ENCODE measurements around the gene NOD2.

The NOD2 gene

DNA sequence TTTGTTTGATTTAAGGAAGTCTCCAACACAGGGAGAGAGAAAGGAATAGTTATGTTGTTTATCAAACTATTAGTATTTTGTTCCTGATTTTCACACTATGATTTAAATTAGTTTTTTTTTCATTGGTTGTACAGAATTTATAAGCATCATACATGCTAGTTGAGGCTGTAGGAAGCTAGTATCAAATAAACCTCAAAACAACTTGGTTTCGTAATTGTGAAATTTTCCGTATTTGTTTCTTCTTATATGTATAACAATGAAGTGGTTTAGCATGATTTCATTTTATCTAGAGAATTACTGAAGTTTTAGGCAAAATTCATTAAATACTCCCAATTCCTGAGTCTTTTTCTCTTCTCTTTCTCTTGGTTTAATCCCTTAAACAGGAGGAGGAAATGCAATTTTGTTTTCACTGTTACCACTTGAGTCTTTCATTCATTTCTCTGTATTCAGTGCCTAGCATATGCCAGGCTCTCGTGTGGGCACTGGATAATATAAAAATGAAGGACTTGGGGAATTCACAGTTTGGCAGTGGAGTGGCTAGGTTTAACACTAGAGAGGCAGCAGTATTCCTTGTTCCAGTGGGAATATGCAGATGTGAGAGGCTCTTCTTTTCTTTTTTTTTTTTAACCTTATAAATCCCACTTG lies 50.3 kb downstream of the NOD2 start:
- DNase-seq, result no peak

- no peak for DNase-seq
Observed at GRCh38 chr16:50744881-50745280, 51.5 kb downstream of the NOD2 start.

DNA sequence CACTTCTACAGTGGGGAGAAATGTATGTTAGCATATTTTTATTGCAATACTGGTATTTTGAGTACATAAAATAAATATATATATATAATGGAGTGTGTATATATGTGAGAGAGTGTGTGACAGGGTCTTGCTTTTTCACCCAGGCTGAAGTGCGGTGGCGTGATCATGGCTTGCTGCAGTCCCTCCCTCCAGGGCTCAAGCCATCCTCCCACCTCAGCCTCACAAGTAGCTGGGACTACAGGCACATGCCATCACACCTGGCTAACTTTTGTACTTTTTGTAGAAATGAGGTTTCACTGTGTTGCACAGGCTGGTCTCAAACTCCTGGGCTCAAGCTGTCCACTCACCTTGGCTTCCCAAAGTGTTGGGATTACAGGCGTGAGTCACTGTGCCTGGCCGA lies 52.5 kb downstream of the NOD2 start:
- DNase-seq, result no peak

DNA sequence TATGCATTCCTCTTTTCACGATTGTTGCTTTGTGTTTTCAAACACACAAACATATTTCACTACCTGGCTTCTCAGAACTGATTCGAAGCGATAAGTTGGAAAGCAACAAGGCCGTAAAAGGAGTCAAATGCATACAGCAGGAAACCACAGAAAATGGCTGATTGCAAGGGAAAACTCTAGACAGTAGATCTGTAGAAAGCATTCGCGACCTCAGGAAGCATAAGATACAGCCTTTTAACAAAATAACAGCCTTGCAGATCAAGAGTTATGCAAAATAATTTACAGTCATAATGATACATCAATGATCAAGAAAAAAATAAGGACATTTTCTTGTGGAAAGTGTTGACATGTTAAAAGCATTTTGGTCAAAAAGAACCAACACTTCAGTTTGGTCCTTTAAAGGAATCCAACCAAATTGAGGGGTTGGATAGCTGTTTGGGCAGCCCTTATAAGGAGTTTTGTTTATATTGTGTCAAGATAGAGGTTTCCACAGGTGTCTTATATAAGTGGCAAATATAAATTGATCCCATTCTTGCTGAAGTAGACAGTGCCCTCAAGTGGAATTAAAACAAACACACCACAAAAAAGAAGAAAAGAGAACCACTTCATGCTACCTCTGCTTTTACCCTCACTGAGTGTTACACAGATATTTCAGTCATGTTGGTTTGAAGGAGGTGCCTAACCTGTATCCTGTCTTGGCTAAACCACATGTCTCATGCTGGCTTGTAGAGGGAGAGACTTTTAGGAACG lies 54.0 kb downstream of the NOD2 start:
- no peak for DNase-seq

DNA sequence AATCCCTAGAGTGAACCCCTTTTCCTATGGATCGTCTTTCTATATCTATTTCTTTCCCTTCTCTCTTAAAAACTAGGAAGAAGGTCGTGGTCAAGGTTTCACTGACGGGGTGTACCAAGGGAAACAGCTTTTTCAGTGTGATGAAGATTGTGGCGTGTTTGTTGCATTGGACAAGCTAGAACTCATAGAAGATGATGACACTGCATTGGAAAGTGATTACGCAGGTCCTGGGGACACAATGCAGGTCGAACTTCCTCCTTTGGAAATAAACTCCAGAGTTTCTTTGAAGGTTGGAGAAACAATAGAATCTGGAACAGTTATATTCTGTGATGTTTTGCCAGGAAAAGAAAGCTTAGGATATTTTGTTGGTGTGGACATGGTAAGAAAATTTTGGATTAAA lies 58.1 kb downstream of the NOD2 start:
- DNase-seq, result no peak

DNA sequence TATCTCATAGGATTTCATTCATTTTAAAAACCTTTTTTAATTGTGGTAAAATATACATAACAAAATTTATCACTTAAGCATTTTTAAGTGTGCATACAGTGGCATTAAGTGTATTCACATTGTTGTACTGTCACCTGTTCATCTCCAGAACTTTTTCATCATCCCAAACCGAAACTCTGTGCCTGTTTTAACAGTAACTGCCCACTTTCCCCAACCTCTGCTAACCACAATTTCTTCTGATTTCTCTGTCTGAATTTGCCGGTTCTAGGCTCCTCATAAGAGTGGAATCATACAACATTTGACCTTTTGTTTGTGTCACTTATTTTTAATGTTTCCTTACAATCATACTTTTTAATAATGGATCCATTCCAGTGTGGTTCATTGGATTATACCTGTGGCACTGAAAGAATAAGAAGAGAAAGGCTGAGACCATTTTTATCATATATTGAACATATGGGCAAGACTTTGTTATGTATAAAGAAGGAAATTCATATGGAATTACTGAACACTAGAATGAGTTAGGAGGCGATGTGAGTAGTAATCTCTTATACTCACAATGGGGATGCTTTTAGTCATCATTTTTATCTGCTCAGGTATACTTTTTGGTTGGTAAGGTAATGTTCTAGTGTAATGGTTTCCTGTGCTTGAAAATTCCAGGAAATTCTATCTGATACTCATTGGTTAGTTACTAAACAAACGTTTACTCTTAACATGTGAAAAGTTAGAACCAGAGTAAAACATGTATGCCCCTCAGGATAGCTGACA lies 59.2 kb downstream of the NOD2 start:
- no peak for DNase-seq

- DNase-seq, result no peak
Observed at GRCh38 chr16:50756473-50756872, 63.1 kb downstream of the NOD2 start.

DNA sequence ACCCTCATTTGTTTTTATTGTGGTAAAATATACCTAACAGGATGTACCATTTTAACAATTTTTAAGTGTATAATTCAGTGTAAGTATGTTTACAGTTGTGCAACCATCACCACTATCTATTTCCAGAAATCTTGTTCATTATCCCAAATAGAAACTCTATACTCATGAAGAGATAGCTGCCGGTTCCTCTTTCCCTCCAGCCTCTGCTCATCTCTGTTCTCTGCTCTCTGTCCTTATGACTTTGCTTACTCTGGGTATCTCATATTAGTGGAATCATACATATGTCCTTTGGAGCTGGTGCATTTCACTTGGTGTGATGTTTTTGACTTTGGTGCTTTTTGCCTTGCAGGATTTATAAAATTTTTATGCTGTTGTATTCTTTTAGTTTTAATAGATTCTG lies 67.9 kb downstream of the NOD2 start:
- DNase-seq, result no peak

GRCh38 chr16:50762241-50762640 lies 68.8 kb downstream of the NOD2 start:
- DNase-seq, result no peak

DNA sequence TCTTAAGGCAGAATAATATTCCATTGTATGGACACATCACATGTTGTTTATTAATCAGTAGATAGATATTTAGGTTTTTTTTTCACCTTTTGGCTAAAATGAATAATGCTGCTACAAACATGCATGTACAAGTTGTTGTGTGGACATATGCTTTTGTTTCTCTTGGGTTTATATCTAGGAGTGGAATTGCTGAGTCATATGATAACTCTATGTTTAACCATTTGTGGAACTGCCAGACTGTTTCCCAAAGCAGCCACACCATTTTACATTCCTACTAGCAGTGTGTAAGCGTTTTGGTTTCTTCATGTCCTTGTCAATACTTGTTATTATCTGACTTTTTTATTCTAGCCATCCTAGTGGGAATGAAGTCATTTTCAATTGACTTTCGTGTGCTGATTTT lies 69.8 kb downstream of the NOD2 start:
- DNase-seq, result no peak

DNA sequence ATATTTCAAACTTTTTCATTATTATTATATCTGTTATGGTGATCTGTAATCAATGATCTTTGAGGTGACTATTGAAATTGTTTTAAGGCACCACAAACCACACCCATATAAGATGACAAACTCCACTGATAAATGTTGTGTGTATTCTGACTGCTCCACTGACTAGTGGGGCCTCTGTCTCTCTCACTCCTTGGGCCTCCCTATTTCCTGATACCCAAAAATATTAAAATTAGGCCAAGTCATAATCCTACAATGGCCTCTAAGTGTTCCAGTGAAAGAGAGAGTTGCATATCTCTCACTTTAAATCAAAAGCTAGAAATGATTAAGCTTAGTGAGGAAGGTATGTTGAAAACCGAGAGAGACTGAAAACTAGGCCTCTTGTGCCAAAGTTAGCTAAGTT lies 71.9 kb downstream of the NOD2 start:
- DNase-seq, result no peak

DNA sequence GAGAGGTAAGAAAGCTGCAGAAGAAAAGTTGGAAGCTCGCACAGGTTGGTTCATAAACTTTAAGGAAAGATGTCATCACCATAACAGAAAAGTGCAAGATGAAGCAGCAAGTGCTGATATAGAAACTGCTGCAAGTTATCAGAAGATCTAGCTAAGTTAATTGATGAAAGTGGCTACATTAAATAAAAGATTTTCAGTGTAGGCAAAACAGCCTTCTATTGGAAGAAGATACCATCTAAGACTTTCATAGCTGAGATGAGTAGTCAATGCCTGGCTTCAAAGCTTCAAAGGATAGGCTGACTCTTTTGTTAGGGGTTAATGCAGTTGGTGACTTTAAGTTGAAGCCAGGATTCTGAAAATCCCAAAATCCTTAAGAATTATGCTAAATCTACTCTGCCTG lies 72.5 kb downstream of the NOD2 start:
- DNase-seq, result no peak

DNA sequence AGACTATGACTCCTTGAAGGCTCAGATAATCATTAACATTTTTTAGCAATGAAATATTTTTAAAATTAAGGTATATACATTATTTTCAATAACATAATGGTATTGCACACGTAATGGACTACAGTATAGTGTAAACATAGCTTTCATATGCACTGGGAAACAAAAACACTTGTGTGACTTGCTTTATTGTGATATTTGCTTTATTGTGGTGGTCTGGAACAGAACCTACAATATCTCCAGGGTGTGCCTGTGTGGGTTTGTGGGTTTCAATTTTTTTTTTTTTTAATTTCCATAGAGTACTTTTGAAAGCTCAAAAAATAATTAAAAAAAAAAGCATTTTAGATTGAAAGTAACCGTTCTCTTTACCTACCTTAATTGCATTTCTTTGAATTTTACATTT lies 73.8 kb downstream of the NOD2 start:
- DNase-seq, result no peak

DNA sequence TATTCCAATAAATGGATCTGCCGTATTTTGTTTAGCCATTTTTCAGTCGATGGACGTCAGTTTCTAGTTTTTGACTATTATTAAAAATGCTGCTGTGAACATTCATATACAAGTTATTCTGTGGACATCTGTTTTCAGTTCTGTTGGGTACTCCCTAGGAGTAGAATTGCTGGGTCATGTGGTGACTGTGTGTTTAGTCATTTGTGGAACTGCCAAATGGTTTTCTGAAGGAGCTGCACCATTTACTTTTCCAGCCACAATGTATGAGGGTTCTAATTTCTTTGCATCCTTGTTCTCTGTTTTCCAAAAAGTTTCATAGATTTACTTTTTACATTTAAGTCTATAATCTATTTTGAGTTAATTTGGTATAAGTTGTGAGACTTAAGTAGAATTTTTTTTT lies 78.0 kb downstream of the NOD2 start:
- no peak for DNase-seq

DNA sequence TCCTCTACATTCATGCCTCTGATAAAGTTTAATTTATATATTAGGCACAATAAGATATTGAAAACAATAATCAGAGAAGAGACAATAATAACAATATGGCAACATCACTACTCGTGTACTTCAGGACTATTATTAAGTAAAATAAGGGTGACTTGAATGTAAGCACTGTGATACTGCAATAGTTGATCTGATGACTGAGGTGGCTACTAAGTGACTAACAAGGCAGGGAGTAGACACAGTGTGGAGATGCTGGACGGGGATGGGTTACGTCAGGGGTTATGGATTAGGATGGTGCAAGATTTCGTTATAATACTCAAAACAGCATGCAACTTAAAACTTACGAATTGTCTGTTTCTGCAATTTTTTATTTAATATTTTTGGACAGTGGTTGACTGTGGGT lies 81.0 kb downstream of the NOD2 start:
- DNase-seq, result no peak

DNA sequence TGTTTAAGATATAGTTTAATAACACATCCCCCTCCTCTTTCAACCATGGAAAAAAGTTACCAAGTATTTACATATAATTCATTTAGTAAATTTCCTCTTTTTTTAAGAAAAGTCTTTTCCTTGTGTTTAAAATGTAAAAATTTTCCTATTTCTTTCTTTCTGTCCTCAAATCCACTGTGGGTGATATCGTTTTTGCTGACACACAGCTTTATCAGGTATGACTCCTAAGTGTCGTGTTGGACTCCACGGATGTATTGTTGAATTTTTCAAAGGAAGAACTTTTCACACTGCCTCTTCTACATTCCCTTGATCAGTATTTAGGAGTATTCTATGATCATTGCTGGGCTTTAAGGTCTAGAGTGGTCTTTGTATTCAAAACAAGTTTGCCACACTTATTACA lies 81.6 kb downstream of the NOD2 start:
- DNase-seq, result no peak

- DNase-seq, result no peak
Observed at GRCh38 chr16:50776037-50776436, 82.6 kb downstream of the NOD2 start.

GRCh38 chr16:50778284-50779163 lies 85.1 kb downstream of the NOD2 start:
- no peak for DNase-seq

DNA sequence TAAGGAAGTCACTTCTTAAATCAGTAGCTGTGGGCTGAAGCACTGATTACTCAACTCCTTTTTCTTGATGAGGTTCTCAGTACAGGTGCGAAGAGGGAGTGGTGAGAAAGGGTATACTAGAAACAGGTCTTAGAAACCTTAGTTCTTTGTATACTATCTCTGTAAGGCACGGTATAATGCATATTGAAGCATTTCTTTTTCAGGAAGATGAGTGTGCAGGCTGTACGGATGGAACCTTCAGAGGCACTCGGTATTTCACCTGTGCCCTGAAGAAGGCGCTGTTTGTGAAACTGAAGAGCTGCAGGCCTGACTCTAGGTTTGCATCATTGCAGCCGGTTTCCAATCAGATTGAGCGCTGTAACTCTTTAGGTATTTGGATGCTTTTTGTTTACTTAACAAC lies 87.6 kb downstream of the NOD2 start:
- no peak for DNase-seq

GRCh38 chr16:50781518-50781917 lies 88.1 kb downstream of the NOD2 start:
- no peak for DNase-seq
